Gastroesophageal sphincter (tissue), 3 donors: ENCODE data around the gene NFKB1.
"Not testable (repeated sequence)": the region's sequence is repeated elsewhere in the genome, so short reads cannot be mapped to it uniquely, and the experiment has no call there.

Experiments used
- CTCF ChIP-seq, 4 experiments: fragments of 200-600 bp in 2 of 4; fragments of 450-650 bp in 2 of 4; sonication (generic) in 1 of 4; IDR thresholded peaks; one replicate each; pipeline ENCODE4 v1.5.1; 2017 to 2019; ENCODE audit warnings: antibody characterized with exemption in 4 of 4, mild to moderate bottlenecking in 2 of 4, moderate library complexity in 2 of 4
- EP300 ChIP-seq: sonication (generic); formaldehyde crosslinking; IDR thresholded peaks from one replicate; pipeline ENCODE4 v1.6.1; 2017; ENCODE audit warnings: antibody characterized with exemption, mild to moderate bottlenecking

GRCh38 chr4:102619776-102620631 is 118.8 kb downstream of the NFKB1 start:
- not testable (repeated sequence) for TF ChIP-seq EP300; CTCF (IDR thresholded peaks at IDR 0.05)
